NK-92 (cell line): ENCODE data around the gene PGAP6.
"Not testable (repeated sequence)": the region's sequence is repeated elsewhere in the genome, so short reads cannot be mapped to it uniquely, and the experiment has no call there.

Source experiments
- DNase-seq: peaks from one replicate; lab custom pipeline; 2025; ENCODE audit not compliant: unreplicated experiment; lab: John Stamatoyannopoulos, UW

PGAP6 gene

DNA sequence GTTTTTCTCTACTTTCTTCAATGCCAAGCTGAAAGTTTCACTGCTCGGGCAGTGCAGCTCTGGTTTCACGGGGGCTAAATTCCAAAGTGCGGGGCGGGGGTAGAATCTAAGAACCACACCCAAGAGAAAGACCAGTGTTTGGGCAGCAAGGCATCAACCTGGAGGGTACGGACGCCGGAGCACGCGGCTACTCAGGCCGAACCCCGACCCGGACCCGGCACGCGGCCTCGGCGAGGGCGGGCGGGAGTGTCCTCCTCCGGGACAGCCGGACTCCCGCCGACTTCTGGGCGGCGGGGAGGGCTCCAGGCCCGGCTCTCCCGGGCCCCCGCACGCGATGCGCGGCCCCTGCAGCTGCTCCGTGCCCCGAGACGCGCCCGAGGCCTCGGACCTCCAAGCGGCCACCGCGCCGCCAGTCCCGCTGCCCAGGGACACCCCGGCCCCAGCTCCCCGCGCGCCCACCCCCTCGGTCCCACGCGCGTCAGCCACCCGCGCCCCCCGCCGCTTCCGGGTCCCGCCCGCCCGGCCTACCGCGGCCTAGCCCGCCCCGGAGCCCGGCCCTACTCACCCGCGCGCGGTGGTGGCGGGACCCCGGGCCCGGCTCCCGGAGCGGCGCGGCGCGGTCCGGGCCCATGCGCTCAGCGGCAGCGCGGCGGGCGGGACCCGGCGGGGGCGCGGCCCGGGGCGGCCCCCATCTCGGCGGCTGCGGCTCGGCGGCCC is 29.8 kb downstream of the PGAP6 start:
- DNase-seq, result no peak

DNA sequence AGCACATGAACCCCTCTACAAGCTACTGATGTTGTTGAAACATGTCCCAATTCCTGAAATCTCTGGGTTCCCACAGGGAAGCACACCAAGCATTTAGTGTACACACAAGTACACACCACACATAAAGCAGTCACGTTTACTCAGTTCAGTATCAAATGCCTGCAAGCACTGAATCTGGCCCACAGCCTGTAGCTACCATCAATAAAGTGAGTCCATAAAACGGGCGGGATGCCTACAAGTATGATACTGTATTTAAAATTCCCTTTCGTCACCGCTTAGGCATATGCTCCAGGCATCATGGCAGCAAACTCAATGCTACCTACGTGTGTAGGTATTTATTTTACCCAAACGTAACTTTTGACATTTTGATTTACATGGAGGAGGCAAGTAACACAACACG is 31.6 kb downstream of the PGAP6 start:
- no peak for DNase-seq

DNA sequence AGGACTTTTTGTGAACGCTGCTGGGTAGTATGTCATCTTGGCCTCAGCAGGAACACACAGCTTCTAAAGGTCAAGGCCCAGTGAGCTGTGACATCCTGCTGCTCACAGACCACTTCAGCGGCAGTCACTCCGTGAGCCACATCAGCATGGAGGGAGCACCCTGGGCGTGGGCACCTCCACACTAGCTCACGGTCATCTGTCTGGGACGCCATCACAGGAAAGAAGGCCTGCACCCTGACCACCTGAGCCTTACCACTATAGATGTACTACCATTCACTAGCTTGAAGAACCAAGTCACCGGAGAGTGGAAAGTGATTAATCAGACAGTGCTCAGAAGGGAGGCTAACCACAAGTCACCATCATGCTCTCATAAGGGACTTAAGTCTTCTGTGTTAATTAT is 32.6 kb downstream of the PGAP6 start:
- no peak for DNase-seq

DNA sequence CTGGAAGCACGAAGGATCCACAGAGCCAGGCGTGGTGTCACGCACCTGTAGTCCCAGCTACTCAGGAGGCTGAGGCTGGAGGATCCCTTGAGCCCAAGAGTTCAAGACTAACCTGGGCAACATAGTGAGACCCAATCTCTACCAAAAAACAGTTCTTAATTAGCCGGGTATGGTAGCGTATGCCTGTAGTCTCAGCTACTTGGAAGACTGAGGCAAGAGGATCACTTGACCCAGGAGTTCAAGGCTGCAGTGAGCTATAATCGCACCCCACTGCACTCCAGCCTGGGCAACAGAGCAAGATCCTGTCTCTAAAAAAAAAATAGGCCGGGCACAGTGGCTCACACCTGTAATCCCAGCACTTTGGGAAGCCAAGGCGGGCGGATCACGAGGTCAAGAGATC is 33.3 kb downstream of the PGAP6 start:
- DNase-seq, result not testable (repeated sequence)

DNA sequence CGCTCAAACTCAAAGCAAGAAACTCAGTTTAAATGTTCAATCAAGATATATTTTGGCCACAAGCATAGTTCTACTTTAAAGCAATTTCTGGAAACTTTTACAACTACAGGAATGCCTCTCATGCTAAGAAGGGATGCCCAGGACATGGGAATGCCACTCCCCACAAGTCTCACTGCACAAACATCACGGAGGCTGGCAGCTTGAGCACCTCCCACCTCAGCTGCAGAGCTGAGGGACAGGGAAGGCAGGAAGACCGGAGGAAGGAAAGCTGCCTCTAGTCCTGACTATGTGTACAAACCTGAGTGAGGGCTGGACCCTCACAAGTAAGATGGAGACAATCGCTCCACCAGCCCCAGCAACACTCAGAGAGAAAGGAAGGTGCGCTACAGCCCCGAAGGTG is 34.6 kb downstream of the PGAP6 start:
- DNase-seq, result no peak

DNA sequence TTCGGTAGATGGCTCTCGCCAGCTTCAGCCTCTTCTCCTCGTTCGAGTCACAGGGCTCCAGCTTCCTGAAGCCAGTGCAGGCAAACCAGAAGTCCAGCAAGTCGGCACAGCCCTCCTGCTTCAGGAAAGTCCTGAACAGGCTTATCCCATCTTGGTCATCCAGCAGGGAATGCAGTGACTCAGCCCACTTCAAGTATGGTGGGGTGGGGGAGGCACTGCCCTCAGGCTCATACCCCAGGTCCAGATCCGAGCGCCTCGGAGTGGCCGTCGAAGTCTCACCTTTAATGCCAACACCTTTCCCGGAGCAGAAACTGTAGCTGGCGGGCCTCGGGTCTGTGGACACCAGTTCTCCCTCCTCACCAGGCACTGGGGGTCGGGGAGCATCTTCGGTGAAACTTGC is 35.2 kb downstream of the PGAP6 start:
- DNase-seq, result no peak

DNA sequence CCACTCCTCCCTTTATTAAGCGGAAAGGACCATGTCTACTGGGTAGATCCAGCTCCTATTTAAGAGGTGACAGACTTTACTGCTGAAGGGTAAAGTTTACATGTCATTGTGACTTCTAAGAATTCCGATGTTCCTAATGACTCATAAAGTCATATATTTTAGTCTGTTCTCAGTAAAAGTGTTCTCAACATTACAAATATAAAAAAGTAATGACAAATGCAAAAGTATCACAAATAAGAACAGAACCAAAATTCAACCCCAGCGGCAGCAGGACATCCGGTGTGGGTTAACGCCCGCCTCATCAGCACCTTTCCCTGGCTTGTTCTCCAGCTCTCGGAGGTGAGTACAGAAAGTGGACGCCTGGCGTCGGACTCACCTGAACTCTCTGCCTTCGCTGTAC is 36.0 kb downstream of the PGAP6 start:
- DNase-seq, result no peak

DNA sequence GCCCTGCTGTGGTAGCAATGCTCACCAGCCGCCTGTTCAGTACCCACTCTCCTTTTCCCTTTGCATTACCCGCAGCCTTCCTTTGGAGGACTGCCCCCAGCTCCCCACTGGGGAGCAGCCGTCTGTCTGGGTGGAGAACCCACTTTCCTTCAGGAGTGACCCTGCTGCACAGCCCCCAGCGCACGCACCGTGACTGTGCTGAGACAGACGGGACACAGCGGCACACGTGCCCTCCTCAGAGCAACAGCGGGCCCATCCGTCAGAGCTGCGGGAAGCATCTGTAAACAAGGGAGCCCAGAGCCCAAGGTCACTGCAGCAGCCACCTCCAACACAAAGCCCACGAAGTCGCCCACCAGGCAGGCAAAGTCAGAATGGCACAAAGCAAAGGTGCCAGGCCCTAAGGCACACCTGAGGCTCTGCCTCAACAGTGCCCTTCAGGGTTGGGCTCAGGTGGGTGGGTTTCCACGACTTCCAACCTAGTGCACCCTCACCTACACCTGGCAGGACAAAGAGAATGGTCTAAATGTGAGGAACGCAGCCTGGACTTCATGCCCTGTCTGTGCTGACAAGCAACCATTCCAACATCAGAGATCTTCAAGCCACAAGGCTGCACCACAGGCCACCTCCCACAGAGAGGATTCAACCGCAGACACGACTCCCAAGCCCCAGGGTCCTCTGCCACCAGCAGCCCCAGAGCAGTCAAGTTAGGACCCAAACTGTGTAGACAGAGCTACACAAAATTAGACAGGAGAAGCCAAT is 39.1 kb downstream of the PGAP6 start:
- DNase-seq, result no peak

DNA sequence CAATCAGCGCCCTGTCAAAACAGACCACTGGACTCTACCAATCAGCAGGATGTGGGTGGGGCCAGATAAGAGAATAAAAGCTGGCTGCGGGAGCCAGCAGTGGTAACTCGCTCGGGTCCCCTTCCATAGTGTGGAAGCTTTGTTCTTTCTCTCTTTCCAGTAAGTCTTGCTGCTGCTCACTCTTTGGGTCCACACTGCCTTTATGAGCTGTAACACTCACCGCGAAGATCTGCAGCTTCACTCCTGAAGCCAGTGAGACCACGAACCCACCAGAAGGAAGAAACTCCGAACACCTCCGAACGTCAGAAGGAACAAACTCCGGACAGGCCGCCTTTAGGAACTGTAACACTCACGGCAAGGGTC is 39.8 kb downstream of the PGAP6 start:
- DNase-seq, result not testable (repeated sequence)

DNA sequence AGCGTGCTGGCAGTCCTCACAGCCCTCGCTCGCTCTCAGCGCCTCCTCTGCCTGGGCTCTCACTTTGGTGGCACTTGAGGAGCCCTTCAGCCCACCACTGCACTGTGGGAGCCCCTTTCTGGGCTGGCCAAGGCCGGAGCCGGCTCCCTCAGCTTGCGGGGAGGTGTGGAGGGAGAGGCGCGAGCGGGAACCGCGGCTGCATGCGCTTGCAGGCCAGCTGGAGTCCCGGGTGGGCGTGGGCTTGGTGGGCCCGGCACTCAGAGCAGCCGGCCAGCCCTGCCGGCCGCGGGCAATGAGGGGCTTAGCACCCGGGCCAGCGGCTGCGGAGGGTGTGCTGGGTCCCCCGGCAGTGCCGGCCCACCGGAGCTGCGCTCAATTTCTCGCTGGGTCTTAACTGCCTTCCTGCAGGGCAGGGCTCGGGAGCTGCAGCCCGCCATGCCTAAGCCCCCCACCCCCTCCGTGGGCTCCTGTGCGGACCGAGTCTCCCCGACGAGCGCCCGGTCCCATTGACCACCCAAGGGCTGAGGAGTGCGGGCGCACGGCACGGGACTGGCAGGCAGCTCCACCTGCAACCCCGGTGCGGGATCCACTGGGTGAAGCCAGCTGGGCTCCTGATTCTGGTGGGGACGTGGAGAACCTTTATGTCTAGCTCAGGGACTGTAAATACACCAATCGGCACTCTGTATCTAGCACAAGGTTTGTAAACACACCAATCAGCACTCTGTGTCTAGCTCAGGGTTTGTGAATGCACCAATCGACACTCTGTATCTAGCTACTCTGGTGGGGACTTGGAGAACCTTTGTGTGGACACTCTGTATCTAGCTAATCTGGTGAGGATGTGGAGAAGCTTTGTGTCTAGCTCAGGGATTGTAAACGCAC is 40.4 kb downstream of the PGAP6 start:
- not testable (repeated sequence) for DNase-seq

DNA sequence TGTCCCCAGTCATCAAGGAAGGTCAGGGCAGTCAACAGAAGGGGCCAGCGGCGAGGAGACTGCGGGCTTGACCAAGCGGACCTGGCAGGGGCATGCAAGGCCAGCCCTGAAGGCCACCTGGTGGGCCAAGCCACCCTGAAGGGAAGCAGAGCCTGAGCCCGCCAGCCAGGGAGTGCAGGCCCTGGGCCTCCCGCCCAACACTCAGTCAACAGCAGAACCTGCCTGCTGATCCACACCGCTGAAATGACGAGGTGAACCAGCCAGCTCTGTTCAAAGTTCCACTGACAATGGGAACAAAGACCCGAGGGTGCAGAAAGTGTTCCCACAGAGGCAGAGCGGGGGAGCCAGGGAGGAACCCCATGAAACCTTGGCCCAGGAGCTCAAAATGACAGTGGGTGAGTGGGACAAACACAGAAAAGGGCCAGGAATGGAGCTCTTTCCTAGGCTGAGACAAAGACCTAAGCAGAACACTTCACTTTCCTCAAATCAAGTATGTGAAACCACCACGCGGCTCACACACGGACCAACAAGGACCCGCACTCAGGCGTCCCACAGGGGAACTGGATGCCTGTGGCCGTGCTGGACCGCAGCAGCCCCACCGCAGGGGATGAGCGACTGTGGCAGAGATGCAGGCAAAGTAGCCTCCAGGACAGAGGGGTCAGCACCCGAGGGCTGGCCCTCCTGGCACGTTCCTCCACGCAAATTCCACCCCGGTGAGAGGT is 41.2 kb downstream of the PGAP6 start:
- DNase-seq, result no peak

DNA sequence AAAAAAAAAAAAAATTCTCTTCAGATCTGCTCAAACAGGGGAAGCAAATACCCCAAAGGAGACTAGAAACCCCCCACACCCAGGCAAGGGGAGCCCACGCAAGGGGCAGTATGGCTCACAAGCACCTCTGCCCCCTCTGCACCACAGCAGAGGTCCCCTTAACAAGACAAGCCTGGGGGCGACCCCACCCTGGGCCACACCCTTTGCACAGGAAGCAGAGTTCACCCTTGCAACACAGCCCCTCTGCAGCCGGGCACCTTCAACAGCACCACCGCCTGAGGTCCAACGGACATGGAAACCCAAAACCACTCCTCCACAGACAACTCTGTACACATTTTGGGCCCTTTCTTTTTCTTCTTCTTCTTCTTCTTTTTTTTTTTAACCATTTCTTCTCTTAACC is 42.1 kb downstream of the PGAP6 start:
- DNase-seq, result no peak

DNA sequence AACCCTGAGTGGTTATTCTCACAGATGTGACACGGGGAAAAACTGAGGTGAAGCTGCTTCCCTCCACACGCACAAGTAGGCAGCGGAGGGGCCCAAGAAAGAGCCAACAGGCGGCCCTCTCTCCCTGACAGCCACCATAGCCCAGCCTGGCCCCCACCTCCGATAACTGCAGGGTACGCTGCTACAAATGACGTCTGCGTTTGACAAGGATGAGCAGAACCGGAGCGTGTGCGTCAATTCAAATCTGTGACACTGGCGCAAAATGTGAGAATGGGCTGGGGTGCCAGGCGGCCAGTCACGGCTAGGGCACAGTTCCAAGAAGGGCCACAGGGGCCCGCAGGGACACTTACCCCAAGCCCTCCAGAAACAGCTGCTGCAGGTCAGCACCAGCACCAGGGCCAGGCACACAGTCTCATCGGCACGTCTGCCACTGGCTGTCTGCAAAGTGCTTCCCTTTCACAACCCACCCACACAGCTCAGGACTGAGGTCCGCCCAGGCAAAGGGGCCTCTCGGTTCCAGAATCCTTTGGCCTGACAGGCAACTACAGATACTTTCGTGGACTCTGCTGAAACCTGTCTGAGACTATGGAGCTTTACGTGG is 43.7 kb downstream of the PGAP6 start:
- DNase-seq, result no peak

DNA sequence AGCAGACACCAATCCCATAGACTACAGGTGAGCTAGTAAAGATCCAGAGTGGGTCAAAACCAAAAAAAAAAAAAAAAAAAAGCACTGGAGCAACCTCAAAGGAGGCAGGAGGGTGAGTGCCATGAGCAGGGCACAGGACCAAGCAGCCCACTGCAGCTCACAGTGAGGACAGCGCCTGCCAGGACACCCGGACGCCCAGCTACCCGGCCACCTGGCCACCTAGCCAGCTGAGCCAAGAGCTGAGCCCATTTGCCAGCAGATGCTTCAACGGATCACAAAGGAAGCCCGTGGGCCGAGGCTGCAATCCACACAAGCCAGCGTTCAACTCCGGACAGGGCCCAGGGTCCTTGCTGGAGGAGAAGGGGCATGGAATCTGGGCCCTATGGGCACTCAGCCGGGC is 44.3 kb downstream of the PGAP6 start:
- no peak for DNase-seq

DNA sequence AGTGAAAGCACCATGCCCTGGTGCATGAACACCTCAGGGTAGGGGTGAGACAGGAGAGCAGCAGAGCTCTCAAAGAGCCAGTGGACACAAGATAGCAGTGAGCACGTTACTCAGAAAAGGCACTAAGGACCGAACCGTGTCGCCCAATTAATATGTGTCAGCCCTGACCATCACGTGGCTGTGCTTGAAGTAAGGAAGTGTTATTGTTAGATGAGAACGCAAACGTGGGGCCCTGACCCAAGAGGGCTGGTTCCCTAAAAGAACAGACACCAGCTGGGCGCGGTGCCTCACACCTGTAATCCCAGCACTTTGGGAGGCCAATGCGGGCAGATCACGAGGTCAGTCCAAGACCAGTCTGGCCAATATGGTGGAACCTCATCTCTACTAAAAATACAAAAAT is 45.5 kb downstream of the PGAP6 start:
- no peak for DNase-seq

DNA sequence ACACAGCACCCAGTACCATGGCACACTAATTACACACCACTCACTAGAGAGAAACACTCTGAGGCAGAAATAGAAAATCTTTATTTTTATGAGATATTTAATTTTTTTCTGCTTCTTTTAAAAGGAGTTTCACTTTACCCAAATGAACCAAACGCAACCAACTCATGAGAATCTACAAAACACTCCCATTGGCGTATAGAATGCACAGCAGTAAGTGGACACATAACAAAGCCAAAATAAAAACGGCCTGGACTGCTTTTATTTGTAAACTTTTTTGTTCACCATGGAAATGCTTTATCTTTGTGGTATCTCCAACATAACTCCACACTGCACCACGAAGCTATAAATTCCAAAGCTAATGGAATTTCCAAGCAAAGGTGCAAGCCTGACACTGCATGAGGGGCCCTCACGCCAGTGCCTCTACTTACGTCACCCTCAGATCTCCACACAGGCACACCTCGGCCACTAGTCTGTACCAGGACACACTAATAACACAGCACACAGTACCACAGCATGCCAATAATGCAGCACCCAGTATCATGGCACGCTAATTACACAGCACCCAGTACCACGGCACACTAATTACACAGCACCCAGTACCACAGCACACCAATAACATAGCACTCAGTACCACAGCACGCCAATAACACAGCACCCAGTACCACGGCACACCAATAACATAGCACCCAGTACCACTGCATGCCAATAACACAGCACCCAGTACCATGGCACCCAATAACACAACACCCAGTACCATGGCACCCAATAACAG is 46.7 kb downstream of the PGAP6 start:
- not testable (repeated sequence) for DNase-seq

DNA sequence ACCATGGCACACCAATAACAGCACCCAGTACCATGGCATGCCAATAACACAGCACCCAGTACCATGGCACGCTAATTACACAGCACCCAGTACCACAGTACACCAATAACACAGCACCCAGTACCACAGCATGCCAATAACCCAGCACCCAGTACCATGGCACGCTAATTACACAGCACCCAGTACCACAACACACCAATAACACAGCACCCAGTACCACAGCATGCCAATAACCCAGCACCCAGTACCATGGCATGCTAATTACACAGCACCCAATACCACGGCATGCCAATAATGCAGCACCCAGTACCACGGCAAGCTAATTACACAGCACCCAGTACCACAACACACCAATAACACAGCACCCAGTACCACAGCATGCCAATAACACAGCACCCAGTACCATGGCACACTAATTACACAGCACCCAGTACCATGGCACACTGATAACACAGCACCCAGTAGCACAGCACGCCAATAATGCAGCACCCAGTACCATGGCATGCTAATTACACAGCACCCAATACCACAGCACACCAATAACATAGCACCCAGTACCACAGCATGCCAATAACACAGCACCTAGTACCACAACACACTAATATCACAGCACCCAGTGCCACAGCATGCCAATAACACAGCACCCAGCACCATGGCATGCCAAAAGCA is 47.5 kb downstream of the PGAP6 start:
- DNase-seq, result not testable (repeated sequence)

DNA sequence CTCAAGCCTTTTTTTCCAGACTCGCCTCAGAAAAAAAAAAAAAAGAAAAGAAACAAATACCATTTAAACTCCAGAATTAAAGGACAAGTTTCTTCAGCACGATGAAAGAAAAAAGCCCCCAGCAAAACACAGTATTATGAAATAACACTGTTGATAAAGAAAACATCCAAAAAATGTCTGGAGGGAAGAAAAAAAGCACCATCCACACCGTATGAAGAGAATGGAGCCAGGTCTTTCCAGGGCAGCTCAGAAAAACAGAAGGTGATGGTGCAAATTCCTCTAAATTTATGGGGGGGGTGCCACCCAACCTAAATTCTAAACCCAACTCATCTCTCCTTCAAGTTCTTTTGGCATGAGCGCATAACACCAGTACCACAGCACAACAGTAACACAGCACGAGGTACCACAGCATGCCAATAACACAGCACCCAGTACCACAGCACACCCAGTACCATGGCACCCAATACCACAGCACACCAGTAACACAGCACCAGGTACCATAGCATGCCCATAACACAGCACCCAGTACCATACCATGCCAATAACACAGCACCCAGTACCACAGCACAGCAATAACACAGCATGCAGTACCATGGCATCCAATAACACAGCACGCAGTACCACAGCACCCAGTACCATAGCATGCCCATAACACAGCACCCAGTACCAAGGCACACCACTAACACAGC is 48.2 kb downstream of the PGAP6 start:
- no peak for DNase-seq
